ENCODE measurements around the gene PIP5KL1.

The PIP5KL1 gene

GRCh38 chr9:127872369-127873222 lies 58.0 kb downstream of the PIP5KL1 start:
- no peak for DNase-seq

DNA sequence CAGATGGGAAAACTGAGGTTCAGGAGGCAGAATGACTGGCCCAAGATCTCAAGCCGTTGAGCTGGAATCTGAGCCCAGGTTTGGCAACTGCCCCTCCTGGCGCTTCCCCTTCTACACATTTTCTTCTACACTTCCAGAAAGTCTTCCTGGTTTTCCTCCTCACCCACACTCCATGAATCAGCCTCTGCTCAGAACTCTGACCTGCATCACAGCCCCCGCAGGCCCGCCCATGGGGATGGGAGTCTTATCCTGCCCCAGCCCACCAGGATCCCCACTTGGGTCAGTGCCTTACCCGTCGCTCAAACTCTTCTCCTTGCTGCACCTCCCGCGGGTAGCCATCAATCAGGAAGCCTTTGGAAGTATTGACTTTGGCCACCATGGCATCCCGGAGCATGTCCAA lies 59.0 kb downstream of the PIP5KL1 start:
- no peak for DNase-seq

DNA sequence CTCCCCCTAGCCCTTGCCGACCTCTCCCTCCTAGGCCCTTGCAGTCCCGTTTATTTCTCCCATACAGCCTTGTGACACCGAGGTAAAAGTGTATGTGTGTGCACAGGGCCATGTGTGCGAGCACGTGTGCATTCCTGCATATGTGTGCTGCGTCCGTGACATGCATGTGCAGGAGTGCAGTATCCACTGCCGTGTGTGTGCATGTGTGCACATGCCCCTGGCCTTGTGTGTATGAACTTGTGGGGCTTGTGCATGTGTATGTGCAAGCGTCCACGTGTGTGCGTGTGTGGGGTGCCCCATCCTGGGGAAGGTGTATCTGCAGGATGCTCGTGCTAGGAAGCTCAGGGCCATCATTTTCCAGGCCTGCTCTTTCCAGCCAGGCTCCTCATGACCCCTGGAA lies 59.7 kb downstream of the PIP5KL1 start:
- no peak for DNase-seq
